ENCODE data around the gene UNC5A.

Gene UNC5A

GRCh38 chr5:176857216-176857893 lies 47.0 kb downstream of the UNC5A start:
- Histone ChIP-seq H3K9ac (ENCODE audit: low read depth, low read length) (no peak overlapping the region), H3K4me3 (ENCODE audit: low read depth in 1 of 2, low read length in 2 of 2) (no peak overlapping the region), H3K27me3 (ENCODE audit: insufficient read depth, low read length, poor library complexity) (no peaks in the 10 kb centered on the region), H3K9me3 (ENCODE audit: insufficient read depth, low read length, severe bottlenecking) (no peaks in the 10 kb centered on the region), H3K4me2 (ENCODE audit: insufficient read depth, low read length) (no peak overlapping the region), H3K79me2 (ENCODE audit: insufficient read depth, low read length) (no peaks in the 10 kb centered on the region), H3K36me3 (ENCODE audit: insufficient read depth, low read length) (no peaks in the 10 kb centered on the region), H2AFZ (ENCODE audit: low read depth, low read length) (no peak overlapping the region), H4K20me1 (ENCODE audit: insufficient read depth, low read length) (peaks cover 12% of the 10 kb centered on the region), H3K4me1 (ENCODE audit: insufficient read depth, low read length) (no peaks in the 10 kb centered on the region), H3K27ac (ENCODE audit: low read length) (no peak overlapping the region)
- ATAC-seq (ENCODE audit: insufficient read depth, low read depth) (no peak), DNase-seq (no peak)
- TF ChIP-seq CTCF (IDR thresholded peaks at IDR 0.05; ENCODE audit: borderline replicate concordance, extremely low read depth, low read length, poor library complexity, severe bottlenecking) (no peak), EZH2 (IDR thresholded peaks at IDR 0.05; ENCODE audit: borderline replicate concordance, low read depth, low read length, severe bottlenecking) (no peak)

- Histone ChIP-seq H3K4me3 (ENCODE audit: low read depth in 1 of 2, low read length in 2 of 2) (no peak overlapping the region), H3K9ac (ENCODE audit: low read depth, low read length) (no peak overlapping the region), H3K4me2 (ENCODE audit: insufficient read depth, low read length) (no peak overlapping the region), H4K20me1 (ENCODE audit: insufficient read depth, low read length) (peaks cover 14% of the 10 kb centered on the region), H3K27ac (ENCODE audit: low read length) (no peak overlapping the region), H3K36me3 (ENCODE audit: insufficient read depth, low read length) (no peaks in the 10 kb centered on the region), H3K4me1 (ENCODE audit: insufficient read depth, low read length) (no peaks in the 10 kb centered on the region), H3K79me2 (ENCODE audit: insufficient read depth, low read length) (no peaks in the 10 kb centered on the region), H2AFZ (ENCODE audit: low read depth, low read length) (no peak overlapping the region), H3K27me3 (ENCODE audit: insufficient read depth, low read length, poor library complexity) (no peaks in the 10 kb centered on the region), H3K9me3 (ENCODE audit: insufficient read depth, low read length, severe bottlenecking) (no peaks in the 10 kb centered on the region)
- DNase-seq (no peak), ATAC-seq (ENCODE audit: insufficient read depth, low read depth) (no peak)
- TF ChIP-seq EZH2 (IDR thresholded peaks at IDR 0.05; ENCODE audit: borderline replicate concordance, low read depth, low read length, severe bottlenecking) (no peak), CTCF (IDR thresholded peaks at IDR 0.05; ENCODE audit: borderline replicate concordance, extremely low read depth, low read length, poor library complexity, severe bottlenecking) (no peak)
Observed at GRCh38 chr5:176857894-176858273, 47.5 kb downstream of the UNC5A start.

- TF ChIP-seq CTCF (IDR thresholded peaks at IDR 0.05; ENCODE audit: borderline replicate concordance, extremely low read depth, low read length, poor library complexity, severe bottlenecking) (no peak), EZH2 (IDR thresholded peaks at IDR 0.05; ENCODE audit: borderline replicate concordance, low read depth, low read length, severe bottlenecking) (no peak)
- no peak overlapping the region for H3K4me3 ChIP-seq (ENCODE audit: low read depth in 1 of 2, low read length in 2 of 2)
- H2AFZ ChIP-seq (ENCODE audit: low read depth, low read length), result no peak overlapping the region
- no peaks in the 10 kb centered on the region for H3K79me2 ChIP-seq (ENCODE audit: insufficient read depth, low read length)
- H3K27ac ChIP-seq (ENCODE audit: low read length), result no peak overlapping the region
- H3K9me3 ChIP-seq (ENCODE audit: insufficient read depth, low read length, severe bottlenecking), result no peaks in the 10 kb centered on the region
- no peaks in the 10 kb centered on the region for H3K27me3 ChIP-seq (ENCODE audit: insufficient read depth, low read length, poor library complexity)
- DNase-seq, result no peak
- H3K36me3 ChIP-seq (ENCODE audit: insufficient read depth, low read length), result no peaks in the 10 kb centered on the region
- no peaks in the 10 kb centered on the region for H3K4me1 ChIP-seq (ENCODE audit: insufficient read depth, low read length)
- peaks cover 14% of the 10 kb centered on the region for H4K20me1 ChIP-seq (ENCODE audit: insufficient read depth, low read length)
- no peak overlapping the region for H3K4me2 ChIP-seq (ENCODE audit: insufficient read depth, low read length)
- ATAC-seq (ENCODE audit: insufficient read depth, low read depth), result no peak
- H3K9ac ChIP-seq (ENCODE audit: low read depth, low read length), result no peak overlapping the region
Observed at GRCh38 chr5:176859916-176860315, 49.6 kb downstream of the UNC5A start.
